ENCODE results near the gene NCAPH2.

NCAPH2 gene

GRCh38 chr22:50463188-50463900 is 44.7 kb upstream of the NCAPH2 start:
- TF ChIP-seq CTCF (IDR thresholded peaks at IDR 0.05; ENCODE audit: extremely low read depth, missing control alignments), result no peak
- no peak for DNase-seq (ENCODE audit: low spot score)

DNA sequence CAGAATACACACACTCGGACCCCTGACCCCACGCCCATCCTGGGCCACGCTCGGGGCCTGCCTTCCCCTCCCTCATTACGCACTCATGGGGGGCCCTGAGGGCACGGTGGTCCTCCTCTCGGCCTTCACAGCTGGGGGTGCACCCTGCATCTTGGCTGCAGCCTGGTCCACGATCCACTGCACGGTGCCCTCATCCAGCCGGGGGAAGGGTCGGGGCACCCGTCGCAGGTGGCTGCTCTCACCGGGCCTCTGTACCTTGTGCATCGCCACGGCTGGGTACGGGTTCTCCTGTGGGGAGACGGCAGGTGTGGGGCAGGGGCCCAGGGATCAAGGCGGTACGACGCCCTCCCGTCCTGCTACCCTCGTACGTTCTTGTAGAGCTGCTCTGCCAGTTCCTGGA is 43.6 kb upstream of the NCAPH2 start:
- no peak for TF ChIP-seq CTCF (IDR thresholded peaks at IDR 0.05; ENCODE audit: extremely low read depth, missing control alignments)
- DNase-seq (ENCODE audit: low spot score), result no peak

DNA sequence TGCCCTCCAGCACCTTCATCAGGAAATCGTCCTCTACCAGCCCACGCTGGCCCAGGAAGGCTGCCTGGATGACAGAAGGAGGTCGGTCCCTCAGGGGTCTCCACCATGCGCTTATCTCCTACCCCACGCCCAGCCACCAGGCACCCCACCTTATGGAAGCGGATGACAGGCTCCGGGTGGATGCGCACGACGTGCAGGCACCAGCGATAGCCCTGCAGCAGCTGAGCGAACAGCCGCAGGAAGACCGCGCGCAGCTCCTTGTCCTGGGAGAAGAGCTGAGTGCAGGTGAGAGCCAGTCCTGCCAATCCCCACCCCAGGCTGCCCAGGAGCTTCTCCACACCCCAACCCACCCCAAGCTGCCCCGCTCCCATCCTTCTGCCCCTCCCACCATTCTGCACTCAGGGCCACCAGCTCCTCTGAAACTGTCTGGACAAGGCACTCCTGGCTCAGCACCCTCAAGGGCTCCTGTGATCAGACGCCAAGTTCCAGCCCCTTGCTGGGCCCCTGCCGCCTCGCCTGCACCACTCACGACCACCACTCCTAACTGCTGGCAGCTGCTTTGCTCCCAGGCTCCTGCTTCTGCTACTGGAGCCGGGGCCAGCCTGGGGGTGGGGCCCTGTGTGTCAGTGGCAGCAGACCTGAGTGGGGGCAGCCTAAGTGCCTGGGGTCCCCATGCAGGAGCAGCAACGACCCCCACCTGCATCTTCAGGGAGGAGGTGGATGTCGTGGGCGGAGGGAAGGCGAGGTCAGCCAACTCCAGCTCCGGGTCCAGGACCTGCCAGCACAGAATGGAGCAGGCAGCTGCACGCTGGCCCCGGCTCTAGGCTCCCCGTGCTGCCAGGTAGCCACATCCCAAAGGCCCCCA is 42.7 kb upstream of the NCAPH2 start:
- no peak for TF ChIP-seq CTCF (IDR thresholded peaks at IDR 0.05; ENCODE audit: extremely low read depth, missing control alignments)

DNA sequence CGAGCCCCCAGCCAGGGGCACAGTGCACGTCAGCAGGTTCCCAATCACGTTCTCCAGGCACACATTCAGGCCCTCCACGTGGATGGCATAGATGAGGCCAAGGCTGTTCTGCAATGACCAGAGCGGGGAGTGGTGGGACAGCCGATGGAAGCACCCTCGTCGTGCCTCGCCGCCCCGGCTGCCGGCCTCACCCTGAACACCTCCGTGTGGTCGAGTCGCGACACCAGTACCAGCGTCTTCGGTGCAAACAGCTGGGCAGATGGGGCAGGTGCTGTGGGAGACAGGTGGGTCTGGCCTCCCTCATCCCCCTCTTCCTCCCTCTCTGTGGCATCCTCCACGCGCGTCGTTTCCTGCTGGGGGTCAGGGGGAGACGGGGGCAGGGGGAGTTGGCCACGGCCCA is 40.7 kb upstream of the NCAPH2 start:
- no peak for DNase-seq (ENCODE audit: low spot score)
- TF ChIP-seq CTCF (IDR thresholded peaks at IDR 0.05; ENCODE audit: extremely low read depth, missing control alignments), result no peak

More for the DNA sequence above, 42.7 kb upstream of the NCAPH2 start:
- no peak for DNase-seq (ENCODE audit: low spot score)

GRCh38 chr22:50467773-50468440 is 40.1 kb upstream of the NCAPH2 start:
- TF ChIP-seq CTCF (IDR thresholded peaks at IDR 0.05; ENCODE audit: extremely low read depth, missing control alignments), result no peak
- DNase-seq (ENCODE audit: low spot score), result no peak

GRCh38 chr22:50468626-50469025 is 39.4 kb upstream of the NCAPH2 start:
- no peak for TF ChIP-seq CTCF (IDR thresholded peaks at IDR 0.05; ENCODE audit: extremely low read depth, missing control alignments)
- DNase-seq (ENCODE audit: low spot score), result no peak

All from GM20000 (cell line).